K562 (cell line): ENCODE data around the gene CALY.

Experiments used
- CEBPZ ChIP-seq: fragments of 150-350 bp; IDR thresholded peaks from 2 replicates; pipeline ENCODE4 v1.6.1; 2014; ENCODE audit warnings: low read depth, mild to moderate bottlenecking, low read length, borderline replicate concordance
- CTCF ChIP-seq, 3 experiments: IDR thresholded peaks in 2 of 3; conservative IDR thresholded peaks in 1 of 3; 2 replicates each; pipeline ENCODE4 v1.5.1; 2011 to 2012; ENCODE audit warnings: low read length in 3 of 3, mild to moderate bottlenecking in 3 of 3, control low read depth in 2 of 3, improper control_type of control experiment in 1 of 3, inconsistent platforms in 1 of 3, low read depth in 1 of 3, mixed read lengths in 1 of 3, moderate library complexity in 1 of 3; ENCODE audit not compliant: insufficient read depth in 2 of 3
- EGR1 ChIP-seq: fragments of 450-650 bp; conservative IDR thresholded peaks from 2 replicates; pipeline ENCODE4 v1.6.1; 2017; ENCODE audit warnings: mild to moderate bottlenecking
- HDGF ChIP-seq: fragments of 450-650 bp; IDR thresholded peaks from 2 replicates; pipeline ENCODE4 v1.6.1; 2016
- MYC ChIP-seq, 2 experiments: fragments of 250-450 bp in 1 of 2; sonication (Bioruptor Pico) in 1 of 2; IDR thresholded peaks; 2 replicates each; pipeline versions ENCODE4 v1.5.1 to v1.6.1; 2012 to 2021; ENCODE audit warnings: low read depth in 2 of 2, borderline replicate concordance in 1 of 2, improper control_type of control experiment in 1 of 2, low read length in 1 of 2, mild to moderate bottlenecking in 1 of 2, moderate library complexity in 1 of 2
- ZFX ChIP-seq: sonication (generic); formaldehyde crosslinking; IDR thresholded peaks from 2 replicates; pipeline ENCODE4 v1.8.0; 2022; ENCODE audit warnings: mild to moderate bottlenecking, missing genetic modification reagents, moderate library complexity
- ZNF512 ChIP-seq: IDR thresholded peaks from 2 replicates; pipeline ENCODE4 v1.6.1; 2016; ENCODE audit warnings: missing genetic modification characterization, missing compliant biosample characterization

GRCh38 chr10:133343558-133343957 is 6.9 kb upstream of the CALY start:
- TF ChIP-seq MYC (IDR thresholded peaks at IDR 0.05; ENCODE audit: low read depth, low read length), result no peak
- no peak for TF ChIP-seq MYC (CRISPR knock-in tag; IDR thresholded peaks at IDR 0.05; ENCODE audit: borderline replicate concordance, low read depth)
- no peak for TF ChIP-seq EGR1
- TF ChIP-seq CTCF (IDR thresholded peaks at IDR 0.05 in 2 of 3, conservative IDR thresholded peaks at IDR 0.05 in 1 of 3; ENCODE audit: insufficient read depth in 2 of 3, low read depth in 1 of 3, low read length in 3 of 3), result no peak
- no peak for TF ChIP-seq HDGF
- no peak for TF ChIP-seq ZFX (CRISPR knock-in tag)
- TF ChIP-seq ZNF512 (tag), result no peak
- TF ChIP-seq CEBPZ, result no peak
